HEK293 (cell line): ENCODE results near the gene KIF14.

ENCODE experiments used
- CTCF ChIA-PET: fragments of 350-600 bp; formaldehyde crosslinking; extraction: SDS; loops from one replicate; lab custom pipeline; 2021; ENCODE audit warnings: antibody characterized with exemption; lab: Yijun Ruan, JAX
- POLR2A ChIA-PET: fragments of 300-600 bp; formaldehyde crosslinking; extraction: SDS; loops from one replicate; lab custom pipeline; 2020; ENCODE audit warnings: antibody characterized with exemption, inconsistent platforms; lab: Yijun Ruan, JAX
- H3K27ac ChIP-seq: fragments of 200-500 bp; sonication (Bioruptor generic); 2 replicates; pipeline ENCODE4 v1.5.1; 2014; ENCODE audit warnings: low read depth, low read length, control low read depth, inconsistent platforms; ENCODE audit errors: extremely low read depth
- H3K36me3 ChIP-seq, 2 experiments: fragments of 200-500 bp in 1 of 2; sonication (Bioruptor generic) in 1 of 2; 1 replicate in 1 of 2; 2 replicates in 1 of 2; pipeline ENCODE4 v1.5.1; 2014 to 2017; ENCODE audit warnings: inconsistent platforms in 2 of 2, low read length in 2 of 2; ENCODE audit not compliant: control insufficient read depth in 2 of 2, insufficient read depth in 1 of 2
- H3K4me1 ChIP-seq: fragments of 200-500 bp; sonication (Bioruptor generic); 2 replicates; pipeline ENCODE4 v1.5.1; 2014; ENCODE audit warnings: mild to moderate bottlenecking, low read length, inconsistent platforms; ENCODE audit not compliant: control insufficient read depth, insufficient read depth
- H3K4me3 ChIP-seq: 2 replicates; pipeline ENCODE4 v1.5.1; 2011; ENCODE audit warnings: low read depth, mild to moderate bottlenecking, control low read depth, low read length, moderate library complexity
- H3K9me3 ChIP-seq: fragments of 200-500 bp; sonication (Bioruptor generic); 2 replicates; pipeline ENCODE4 v1.5.1; 2014; ENCODE audit warnings: low read depth, low read length, inconsistent platforms; ENCODE audit not compliant: control insufficient read depth, insufficient read depth
- ATF2 ChIP-seq: fragments of 450-650 bp; formaldehyde crosslinking; IDR thresholded peaks from 2 replicates; pipeline ENCODE4 v1.5.1; 2016; ENCODE audit warnings: missing biosample characterization, missing genetic modification characterization, low read depth
- GLIS1 ChIP-seq: fragments of 450-650 bp; formaldehyde crosslinking; IDR thresholded peaks from 2 replicates; pipeline ENCODE4 v1.5.1; 2016; ENCODE audit warnings: missing biosample characterization, missing genetic modification characterization
- PRDM10 ChIP-seq: fragments of 450-650 bp; formaldehyde crosslinking; IDR thresholded peaks from 2 replicates; pipeline ENCODE4 v1.5.1; 2016; ENCODE audit warnings: missing biosample characterization, missing genetic modification characterization
- SP7 ChIP-seq: fragments of 450-650 bp; formaldehyde crosslinking; IDR thresholded peaks from 2 replicates; pipeline ENCODE4 v1.5.1; 2016; ENCODE audit warnings: missing biosample characterization, missing genetic modification characterization
- ZBTB48 ChIP-seq: fragments of 450-650 bp; formaldehyde crosslinking; IDR thresholded peaks from 2 replicates; pipeline ENCODE4 v1.5.1; 2016; ENCODE audit warnings: missing biosample characterization, missing genetic modification characterization
- ZBTB6 ChIP-seq: fragments of 450-650 bp; formaldehyde crosslinking; IDR thresholded peaks from 2 replicates; pipeline ENCODE4 v1.5.1; 2017; ENCODE audit warnings: missing biosample characterization, missing genetic modification characterization
- ZNF133 ChIP-seq: fragments of 450-650 bp; formaldehyde crosslinking; IDR thresholded peaks from 2 replicates; pipeline ENCODE4 v1.5.1; 2016; ENCODE audit warnings: missing biosample characterization, missing genetic modification characterization
- ZNF157 ChIP-seq: fragments of 450-650 bp; formaldehyde crosslinking; IDR thresholded peaks from 2 replicates; pipeline ENCODE4 v1.5.1; 2016; ENCODE audit warnings: missing biosample characterization, missing genetic modification characterization
- ZNF266 ChIP-seq: fragments of 450-650 bp; formaldehyde crosslinking; IDR thresholded peaks from 2 replicates; pipeline ENCODE4 v1.5.1; 2016; ENCODE audit warnings: missing biosample characterization, missing genetic modification characterization, low read depth
- ZNF292 ChIP-seq: fragments of 450-650 bp; formaldehyde crosslinking; IDR thresholded peaks from 2 replicates; pipeline ENCODE4 v1.5.1; 2016; ENCODE audit warnings: low read depth, missing biosample characterization, missing genetic modification characterization, borderline replicate concordance
- ZNF366 ChIP-seq: fragments of 450-650 bp; formaldehyde crosslinking; conservative IDR thresholded peaks from 2 replicates; pipeline ENCODE4 v1.5.1; 2016; ENCODE audit warnings: missing biosample characterization, missing genetic modification characterization
- ZNF596 ChIP-seq: fragments of 450-650 bp; IDR thresholded peaks from 2 replicates; pipeline ENCODE4 v1.5.0; 2018; ENCODE audit warnings: missing biosample characterization, mild to moderate bottlenecking, missing genetic modification characterization, moderate library complexity
- ZNF610 ChIP-seq: fragments of 450-650 bp; formaldehyde crosslinking; IDR thresholded peaks from 2 replicates; pipeline ENCODE4 v1.5.1; 2016; ENCODE audit warnings: missing biosample characterization, missing genetic modification characterization, borderline replicate concordance
- ZNF654 ChIP-seq: fragments of 450-650 bp; formaldehyde crosslinking; IDR thresholded peaks from 2 replicates; pipeline ENCODE4 v1.5.1; 2016; ENCODE audit warnings: low read depth, missing biosample characterization, missing genetic modification characterization
- ZNF664 ChIP-seq: fragments of 450-650 bp; formaldehyde crosslinking; IDR thresholded peaks from 2 replicates; pipeline ENCODE4 v1.5.1; 2016; ENCODE audit warnings: missing biosample characterization, missing genetic modification characterization
- ZNF677 ChIP-seq: fragments of 450-650 bp; IDR thresholded peaks from 2 replicates; pipeline ENCODE4 v1.5.0; 2018; ENCODE audit warnings: missing biosample characterization, mild to moderate bottlenecking, missing genetic modification characterization, moderate library complexity
- ZNF76 ChIP-seq: fragments of 450-650 bp; formaldehyde crosslinking; IDR thresholded peaks from 2 replicates; pipeline ENCODE4; 2016; ENCODE audit warnings: low read depth, missing biosample characterization, missing genetic modification characterization, borderline replicate concordance
- ZSCAN30 ChIP-seq: fragments of 450-650 bp; IDR thresholded peaks from 2 replicates; pipeline ENCODE4 v1.5.1; 2018; ENCODE audit warnings: missing biosample characterization, mild to moderate bottlenecking, missing genetic modification characterization, moderate library complexity
- TF ChIP-seq, protein P1 (sequence below): fragments of 450-650 bp; formaldehyde crosslinking; IDR thresholded peaks from 2 replicates; pipeline ENCODE4 v1.5.1; 2017; ENCODE audit warnings: missing biosample characterization, missing genetic modification characterization
- TF ChIP-seq, protein P2 (sequence below): fragments of 450-650 bp; formaldehyde crosslinking; IDR thresholded peaks from 2 replicates; pipeline ENCODE4 v1.5.1; 2017; ENCODE audit warnings: missing biosample characterization, missing genetic modification characterization
- TF ChIP-seq, protein P3 (sequence below): fragments of 450-650 bp; formaldehyde crosslinking; IDR thresholded peaks from 2 replicates; pipeline ENCODE4 v1.5.1; 2016; ENCODE audit warnings: missing biosample characterization, missing genetic modification characterization
- TF ChIP-seq, protein P4 (sequence below): fragments of 450-650 bp; formaldehyde crosslinking; IDR thresholded peaks from 2 replicates; pipeline ENCODE4 v1.5.1; 2016; ENCODE audit warnings: missing biosample characterization, missing genetic modification characterization, borderline replicate concordance

The KIF14 gene

DNA sequence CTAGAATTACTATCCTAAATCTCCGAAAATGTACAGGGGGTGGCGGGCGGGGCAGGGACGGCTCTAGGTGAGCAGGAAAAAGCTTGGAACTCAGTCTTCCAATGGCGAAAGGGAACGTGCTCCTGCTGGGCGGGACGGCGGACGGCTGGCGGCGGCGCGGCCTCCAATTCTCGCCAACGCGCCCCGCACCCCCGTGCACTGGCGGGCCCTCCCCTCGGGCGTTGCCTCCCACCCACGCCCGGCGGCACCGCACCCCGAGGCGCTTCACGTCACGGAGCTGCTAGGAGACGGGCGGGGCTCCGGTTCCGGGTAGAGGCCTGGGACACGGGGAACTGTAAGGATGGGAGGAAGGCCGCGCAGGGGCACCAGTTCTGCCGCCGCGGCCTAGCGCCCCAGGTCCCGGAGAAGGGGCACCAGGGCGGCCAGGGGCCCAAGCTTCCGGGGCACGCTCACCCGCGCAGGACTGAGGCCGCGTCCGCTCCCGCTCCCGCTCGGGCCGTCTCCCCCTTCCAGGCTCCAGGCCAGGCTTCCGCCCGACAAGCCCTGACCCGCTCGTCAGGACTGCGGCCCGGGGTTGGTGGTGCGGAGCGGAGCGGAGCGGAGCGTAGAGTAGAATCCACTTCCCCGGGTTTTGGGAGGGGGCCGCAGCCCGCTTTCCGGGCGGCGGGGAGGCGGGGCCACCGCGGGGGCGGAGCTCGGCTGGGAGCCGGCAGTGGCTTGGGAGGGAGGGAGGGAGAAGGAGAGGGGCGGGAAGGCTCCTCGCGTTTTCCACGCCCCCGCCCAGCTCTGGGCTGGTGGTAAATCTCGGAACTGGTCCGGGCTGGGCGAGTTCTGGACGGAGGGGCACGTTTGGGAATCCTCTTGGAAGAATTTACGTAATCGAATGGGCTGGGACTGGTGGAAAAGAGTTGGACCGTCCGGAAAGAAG, 49.0 kb upstream of the KIF14 start, which contains the start of gene DDX59:
Gene DDX59 (minus strand): TSS at position 594 of the 928 bp plus-strand sequence. CDS start 3,167 bp downstream, outside the sequence.
- CTCF ChIA-PET = interaction anchor here (0.6 to 1.6 kb wide), 4 partner anchors 48 to 522 kb away, joined by 3 to 12 read pairs (median 8); partner anchors contain the start of gene KIF14
- TF ChIP-seq ZNF610 (peak; percentile 69; the same call in 1 of the 2 replicates), GLIS1 (peak; percentile 62), ZBTB48 (tag by site-specific recombination) (peak; percentile 92), ZNF654 (tag by site-specific recombination) (no peak), ATF2 (tag by site-specific recombination) (peak; percentile 55), ZNF292 (tag by site-specific recombination) (no peak), ZNF266 (no peak), ZSCAN30 (peak; percentile 96), ZNF677 (tag by site-specific recombination) (no peak), ZNF157 (tag by site-specific recombination) (no peak), ZNF133 (tag by site-specific recombination) (peak; percentile 35; the same call in 1 of the 2 replicates), SP7 (tag by site-specific recombination) (peak; percentile 83), ZBTB6 (tag by site-specific recombination) (peak; percentile 59), ZNF366 (tag by site-specific recombination) (peak; percentile 76), ZNF664 (tag by site-specific recombination) (no peak), PRDM10 (tag by site-specific recombination) (peak; percentile 94), ZNF596 (tag by site-specific recombination) (0 out of 2 replicates have a peak, but pooled peaks have one; percentile 13), ZNF76 (tag by site-specific recombination) (peak; percentile 36; the same call in 1 of the 2 replicates)
- TF ChIP-seq, protein P1, sequence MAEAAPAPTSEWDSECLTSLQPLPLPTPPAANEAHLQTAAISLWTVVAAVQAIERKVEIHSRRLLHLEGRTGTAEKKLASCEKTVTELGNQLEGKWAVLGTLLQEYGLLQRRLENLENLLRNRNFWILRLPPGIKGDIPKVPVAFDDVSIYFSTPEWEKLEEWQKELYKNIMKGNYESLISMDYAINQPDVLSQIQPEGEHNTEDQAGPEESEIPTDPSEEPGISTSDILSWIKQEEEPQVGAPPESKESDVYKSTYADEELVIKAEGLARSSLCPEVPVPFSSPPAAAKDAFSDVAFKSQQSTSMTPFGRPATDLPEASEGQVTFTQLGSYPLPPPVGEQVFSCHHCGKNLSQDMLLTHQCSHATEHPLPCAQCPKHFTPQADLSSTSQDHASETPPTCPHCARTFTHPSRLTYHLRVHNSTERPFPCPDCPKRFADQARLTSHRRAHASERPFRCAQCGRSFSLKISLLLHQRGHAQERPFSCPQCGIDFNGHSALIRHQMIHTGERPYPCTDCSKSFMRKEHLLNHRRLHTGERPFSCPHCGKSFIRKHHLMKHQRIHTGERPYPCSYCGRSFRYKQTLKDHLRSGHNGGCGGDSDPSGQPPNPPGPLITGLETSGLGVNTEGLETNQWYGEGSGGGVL (tag by site-specific recombination) = peak; percentile 84
- TF ChIP-seq, protein P2, sequence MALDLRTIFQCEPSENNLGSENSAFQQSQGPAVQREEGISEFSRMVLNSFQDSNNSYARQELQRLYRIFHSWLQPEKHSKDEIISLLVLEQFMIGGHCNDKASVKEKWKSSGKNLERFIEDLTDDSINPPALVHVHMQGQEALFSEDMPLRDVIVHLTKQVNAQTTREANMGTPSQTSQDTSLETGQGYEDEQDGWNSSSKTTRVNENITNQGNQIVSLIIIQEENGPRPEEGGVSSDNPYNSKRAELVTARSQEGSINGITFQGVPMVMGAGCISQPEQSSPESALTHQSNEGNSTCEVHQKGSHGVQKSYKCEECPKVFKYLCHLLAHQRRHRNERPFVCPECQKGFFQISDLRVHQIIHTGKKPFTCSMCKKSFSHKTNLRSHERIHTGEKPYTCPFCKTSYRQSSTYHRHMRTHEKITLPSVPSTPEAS (tag by site-specific recombination) = peak; percentile 30; the same call in 1 of the 2 replicates
- TF ChIP-seq, protein P3, sequence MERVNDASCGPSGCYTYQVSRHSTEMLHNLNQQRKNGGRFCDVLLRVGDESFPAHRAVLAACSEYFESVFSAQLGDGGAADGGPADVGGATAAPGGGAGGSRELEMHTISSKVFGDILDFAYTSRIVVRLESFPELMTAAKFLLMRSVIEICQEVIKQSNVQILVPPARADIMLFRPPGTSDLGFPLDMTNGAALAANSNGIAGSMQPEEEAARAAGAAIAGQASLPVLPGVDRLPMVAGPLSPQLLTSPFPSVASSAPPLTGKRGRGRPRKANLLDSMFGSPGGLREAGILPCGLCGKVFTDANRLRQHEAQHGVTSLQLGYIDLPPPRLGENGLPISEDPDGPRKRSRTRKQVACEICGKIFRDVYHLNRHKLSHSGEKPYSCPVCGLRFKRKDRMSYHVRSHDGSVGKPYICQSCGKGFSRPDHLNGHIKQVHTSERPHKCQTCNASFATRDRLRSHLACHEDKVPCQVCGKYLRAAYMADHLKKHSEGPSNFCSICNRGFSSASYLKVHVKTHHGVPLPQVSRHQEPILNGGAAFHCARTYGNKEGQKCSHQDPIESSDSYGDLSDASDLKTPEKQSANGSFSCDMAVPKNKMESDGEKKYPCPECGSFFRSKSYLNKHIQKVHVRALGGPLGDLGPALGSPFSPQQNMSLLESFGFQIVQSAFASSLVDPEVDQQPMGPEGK = peak; percentile 97
- TF ChIP-seq, protein P4, sequence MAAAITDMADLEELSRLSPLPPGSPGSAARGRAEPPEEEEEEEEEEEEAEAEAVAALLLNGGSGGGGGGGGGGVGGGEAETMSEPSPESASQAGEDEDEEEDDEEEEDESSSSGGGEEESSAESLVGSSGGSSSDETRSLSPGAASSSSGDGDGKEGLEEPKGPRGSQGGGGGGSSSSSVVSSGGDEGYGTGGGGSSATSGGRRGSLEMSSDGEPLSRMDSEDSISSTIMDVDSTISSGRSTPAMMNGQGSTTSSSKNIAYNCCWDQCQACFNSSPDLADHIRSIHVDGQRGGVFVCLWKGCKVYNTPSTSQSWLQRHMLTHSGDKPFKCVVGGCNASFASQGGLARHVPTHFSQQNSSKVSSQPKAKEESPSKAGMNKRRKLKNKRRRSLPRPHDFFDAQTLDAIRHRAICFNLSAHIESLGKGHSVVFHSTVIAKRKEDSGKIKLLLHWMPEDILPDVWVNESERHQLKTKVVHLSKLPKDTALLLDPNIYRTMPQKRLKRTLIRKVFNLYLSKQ (tag by site-specific recombination) = no peak

More for the DNA sequence above, 49.0 kb upstream of the KIF14 start, which contains the start of gene DDX59:
- Histone ChIP-seq H3K4me1 (peaks cover 3% of the 10 kb centered on the region; the same call in 1 of the 2 replicates), H3K27ac (peak within 1 kb of the TSS; percentile 98), H3K36me3 (peaks cover 8 to 13% of the 10 kb centered on the region in 2 experiments; a peak in 2 of 3 replicates), H3K4me3 (peak within 1 kb of the TSS; percentile 98), H3K9me3 (no peaks in the 10 kb centered on the region)
- POLR2A ChIA-PET = interaction anchor here (0.6 to 2.9 kb wide), 29 partner anchors 9 to 592 kb away, joined by 3 to 35 read pairs (median 4); partner anchors contain the start of genes CAMSAP2 and KIF14
